HCT116 (cell line): ENCODE results near the gene BSCL2. TPM values are rescaled to one million over a fixed set of nuclear protein-coding genes. Genes with fewer than 3 reads are reported as not detected.
A peak's percentile ranks its signal among the peaks of the same experiment; 100 is the strongest.

Experiments
- ATAC-seq: fragments of 200-7000 bp; cut with Tn5 transposase; 2 replicates; pipeline ENCODE4 v1.9.1; 2020; ENCODE audit warnings: mild to moderate bottlenecking, moderate library complexity
- BruUV-seq: library from RNA; stranded (reverse); fragments of 400-500 nt; replicated peaks from 2 replicates; lab custom pipeline; 2021; lab: Mats Ljungman, UMichigan
- CTCF ChIA-PET: fragments of 300-600 bp; sonication (Branson Sonifier 250); formaldehyde crosslinking; loops from one replicate; lab custom pipeline; 2021; ENCODE audit warnings: antibody characterized with exemption; lab: Charles Lee
- POLR2A ChIA-PET: fragments of 300-600, 350-600 bp; sonication (Branson Sonifier 250); formaldehyde crosslinking; loops from one replicate; lab custom pipeline; 2021; ENCODE audit warnings: antibody characterized with exemption; lab: Charles Lee
- RAD21 ChIA-PET, 2 experiments: fragments of 300-600 bp; sonication (Branson Sonifier 250); formaldehyde crosslinking; loops; one replicate each; lab custom pipeline; 2023; ENCODE audit warnings: low total read pairs in 2 of 2; ENCODE audit not compliant: uncharacterized antibody in 2 of 2, unreplicated experiment in 2 of 2, low non-redundant PET in 1 of 2; lab: Charles Lee
- DNase-seq: peaks from one replicate; pipeline ENCODE4 v3.0.0-alpha.2; 2010; ENCODE audit warnings: low read depth, low spot score
- H2AFZ ChIP-seq: fragments of 200-600 bp; shearing (Covaris generic), sonication (generic); 2 replicates; pipeline ENCODE4 v1.6.1; 2017; ENCODE audit warnings: low read depth, mixed run types, mixed read lengths, antibody characterized with exemption, low read length; ENCODE audit not compliant: poor library complexity, severe bottlenecking
- H3K27ac ChIP-seq: 2 replicates; pipeline ENCODE4 v1.5.1; 2012; ENCODE audit warnings: low read depth, low read length
- H3K27me3 ChIP-seq: fragments of 200-600 bp; sonication (generic); 2 replicates; pipeline ENCODE4 v1.6.1; 2016; ENCODE audit warnings: mixed run types, low read length, mixed read lengths; ENCODE audit not compliant: insufficient read depth
- H3K36me3 ChIP-seq, 2 experiments: fragments of 200-500 bp in 1 of 2; fragments of 200-600 bp in 1 of 2; sonication (Bioruptor generic) in 1 of 2; sonication (generic) in 1 of 2; 2 replicates each; pipeline versions ENCODE4 v1.5.1 to v1.6.1; 2014 to 2016; ENCODE audit warnings: low read length in 2 of 2, inconsistent platforms in 1 of 2, mixed read lengths in 1 of 2, mixed run types in 1 of 2; ENCODE audit not compliant: insufficient read depth in 2 of 2, control insufficient read depth in 1 of 2
- H3K4me1 ChIP-seq, 2 experiments: fragments of 200-600 bp in 1 of 2; sonication (generic) in 1 of 2; 2 replicates each; pipeline versions ENCODE4 v1.5.1 to v1.6.1; 2012 to 2017; ENCODE audit warnings: low read length in 2 of 2, inconsistent platforms in 1 of 2, mild to moderate bottlenecking in 1 of 2, mixed read lengths in 1 of 2, mixed run types in 1 of 2, moderate library complexity in 1 of 2; ENCODE audit not compliant: insufficient read depth in 2 of 2, control insufficient read depth in 1 of 2
- H3K4me2 ChIP-seq: fragments of 200-600 bp; sonication (generic); 2 replicates; pipeline ENCODE4 v1.6.1; 2017; ENCODE audit warnings: mixed run types, low read length, mixed read lengths
- H3K4me3 ChIP-seq, 2 experiments: fragments of 200-600 bp in 1 of 2; sonication (generic) in 1 of 2; replicated peaks in 1 of 2; 2 replicates each; pipeline ENCODE4 v1.5.1; 2011 to 2016; ENCODE audit warnings: low read length in 2 of 2, control low read depth in 1 of 2, low read depth in 1 of 2, mild to moderate bottlenecking in 1 of 2, mixed read lengths in 1 of 2, mixed run types in 1 of 2
- H3K79me2 ChIP-seq: fragments of 200-600 bp; sonication (generic); 2 replicates; pipeline ENCODE4 v1.6.1; 2017; ENCODE audit warnings: mild to moderate bottlenecking, mixed run types, low read length, moderate library complexity, mixed read lengths; ENCODE audit not compliant: insufficient read depth
- H3K9ac ChIP-seq: fragments of 200-600 bp; sonication (generic); 2 replicates; pipeline ENCODE4 v1.6.1; 2016; ENCODE audit warnings: low read length, mixed read lengths
- H3K9me2 ChIP-seq: fragments of 200-600 bp; sonication (generic), shearing (Covaris generic); 2 replicates; pipeline ENCODE4 v1.6.1; 2017; ENCODE audit warnings: mixed run types, mild to moderate bottlenecking, moderate library complexity; ENCODE audit not compliant: insufficient read depth
- H3K9me3 ChIP-seq, 2 experiments: fragments of 200-500 bp in 1 of 2; fragments of 200-600 bp in 1 of 2; sonication (Bioruptor generic) in 1 of 2; sonication (generic) in 1 of 2; 2 replicates each; pipeline ENCODE4 v1.6.1; 2014 to 2017; ENCODE audit warnings: low read length in 2 of 2, mixed read lengths in 2 of 2, inconsistent platforms in 1 of 2, low read depth in 1 of 2, mild to moderate bottlenecking in 1 of 2, mixed run types in 1 of 2, moderate library complexity in 1 of 2; ENCODE audit not compliant: control insufficient read depth in 1 of 2, insufficient read depth in 1 of 2
- H4K20me1 ChIP-seq: fragments of 200-600 bp; sonication (generic), shearing (Covaris generic); 2 replicates; pipeline ENCODE4 v1.6.1; 2017; ENCODE audit warnings: mixed run types, mild to moderate bottlenecking, moderate library complexity; ENCODE audit not compliant: insufficient read depth
- CEBPB ChIP-seq: IDR thresholded peaks from 2 replicates; pipeline ENCODE4 v1.6.1; 2012; ENCODE audit warnings: low read depth
- FOSL1 ChIP-seq: IDR thresholded peaks from 2 replicates; pipeline ENCODE4 v1.6.1; 2012; ENCODE audit warnings: low read depth
- POLR2AphosphoS5 ChIP-seq: IDR thresholded peaks from 2 replicates; pipeline ENCODE4 v1.6.1; 2011; ENCODE audit warnings: mild to moderate bottlenecking, low read depth, low read length, moderate library complexity
- RAD21 ChIP-seq: IDR thresholded peaks from 2 replicates; pipeline ENCODE4 v1.6.1; 2012; ENCODE audit warnings: low read depth, mild to moderate bottlenecking
- SIN3A ChIP-seq: IDR thresholded peaks from 2 replicates; pipeline ENCODE4 v1.6.1; 2012; ENCODE audit warnings: low read depth
- SP1 ChIP-seq: IDR thresholded peaks from 2 replicates; pipeline ENCODE4 v1.6.1; 2012; ENCODE audit warnings: low read depth
- YY1 ChIP-seq: IDR thresholded peaks from 2 replicates; pipeline ENCODE4 v1.6.1; 2011; ENCODE audit warnings: low read length, low read depth, moderate library complexity, mild to moderate bottlenecking; ENCODE audit not compliant: insufficient replicate concordance; ENCODE audit errors: extremely low read depth
- ZFX ChIP-seq: fragments of 450-650 bp; IDR thresholded peaks from 2 replicates; pipeline ENCODE4 v1.6.1; 2017
- intact Hi-C: fragments of 100-400 bp; cut with micrococcal nuclease; formaldehyde crosslinking; loops from 2 replicates; pipeline ENCODE4 v1.10.0; 2022
- total RNA-seq: library from RNA; stranded (reverse); gene quantifications from one replicate; pipeline ENCODE4 v1.2.1, GENCODE V29; 2021; ENCODE audit not compliant: unreplicated experiment
- TF ChIP-seq, protein P1 (sequence below): IDR thresholded peaks from 2 replicates; pipeline ENCODE4 v1.6.1; 2012
- TF ChIP-seq, protein P2 (sequence below): IDR thresholded peaks from 2 replicates; pipeline ENCODE4 v1.6.1; 2012

The BSCL2 gene
- total RNA-seq, 1 experiment from 2014 or later, result 62.0 TPM

DNA sequence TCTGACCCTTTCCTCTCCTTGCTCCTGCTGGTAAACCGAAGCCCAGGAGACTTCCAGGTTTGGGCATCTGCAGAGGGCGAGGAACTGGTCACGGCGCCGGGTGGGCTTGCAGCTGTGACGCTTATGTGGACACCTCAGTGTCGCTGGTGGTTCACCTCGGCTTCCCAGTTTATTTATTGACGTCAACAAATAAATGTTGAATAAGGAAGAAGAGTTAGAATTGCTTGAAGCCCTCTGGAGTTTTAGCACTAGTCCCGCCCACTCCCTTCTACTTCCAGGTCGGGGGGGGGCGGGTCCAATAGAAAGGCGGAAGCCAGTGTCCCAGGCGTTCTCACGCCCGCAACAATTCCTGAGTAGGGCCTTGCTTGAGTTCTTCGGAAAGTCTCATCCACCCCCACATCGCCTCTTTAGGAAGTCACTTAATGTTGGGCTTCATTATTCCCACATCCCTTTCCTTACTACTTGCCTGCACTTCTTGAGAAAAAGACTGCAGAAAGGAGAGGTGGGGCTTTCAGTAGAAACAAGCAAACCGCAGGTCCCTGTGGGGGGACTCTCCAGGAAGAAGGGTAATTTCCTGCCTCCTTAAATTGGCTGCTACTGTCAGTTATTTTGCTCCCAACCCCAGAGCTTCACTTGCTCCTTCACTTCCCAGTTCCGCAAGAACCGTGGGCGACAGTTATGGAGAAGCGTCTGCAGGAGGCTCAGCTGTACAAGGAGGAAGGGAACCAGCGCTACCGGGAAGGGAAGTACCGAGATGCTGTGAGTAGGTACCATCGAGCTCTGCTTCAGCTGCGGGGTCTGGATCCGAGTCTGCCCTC lies 21.2 kb upstream of the BSCL2 start, which contains the start of gene TTC9C (continued):
- TF ChIP-seq, protein P1, sequence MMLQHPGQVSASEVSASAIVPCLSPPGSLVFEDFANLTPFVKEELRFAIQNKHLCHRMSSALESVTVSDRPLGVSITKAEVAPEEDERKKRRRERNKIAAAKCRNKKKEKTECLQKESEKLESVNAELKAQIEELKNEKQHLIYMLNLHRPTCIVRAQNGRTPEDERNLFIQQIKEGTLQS, result no peak
- TF ChIP-seq ZFX (peak; percentile 50; the same call in 1 of the 2 replicates), SIN3A (peak; percentile 95), RAD21 (no peak)
- TF ChIP-seq, protein P2, sequence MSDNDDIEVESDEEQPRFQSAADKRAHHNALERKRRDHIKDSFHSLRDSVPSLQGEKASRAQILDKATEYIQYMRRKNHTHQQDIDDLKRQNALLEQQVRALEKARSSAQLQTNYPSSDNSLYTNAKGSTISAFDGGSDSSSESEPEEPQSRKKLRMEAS, result no peak
- TF ChIP-seq, all 23 proteins: peak for 7

DNA sequence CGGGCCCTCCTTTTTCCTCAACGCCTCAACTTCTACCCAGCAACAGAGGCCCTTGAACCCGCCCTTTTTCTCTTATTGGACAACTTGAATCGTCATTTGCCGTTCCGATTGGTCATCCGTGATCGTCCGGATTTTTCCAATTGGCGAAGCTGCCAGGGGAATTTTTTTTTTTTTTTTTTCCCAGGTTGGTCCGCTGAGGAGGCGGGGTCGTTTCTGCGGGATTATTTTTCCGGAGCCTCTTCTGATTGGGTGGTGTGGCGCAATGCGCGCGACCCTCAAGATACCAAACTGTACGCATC lies 20.6 kb upstream of the BSCL2 start:
- ChIA-PET RAD21 (no interaction called here), CTCF (interaction anchor here (0.9 to 2.5 kb wide), 10 partner anchors 22 to 333 kb away, joined by 3 to 10 read pairs (median 4); partner anchors contain the start of genes TAF6L, TMEM179B, TUT1 and ZBTB3), POLR2A (interaction anchor here (0.8 to 4.3 kb wide), 21 partner anchors 18 to 154 kb away, joined by 3 to 59 read pairs (median 4); partner anchors contain the start of genes C11orf98, CSKMT, EEF1G and LBHD1)
- peaks cover 14 to 25% of the 10 kb centered on the region in 2 experiments for H3K4me1 ChIP-seq
- no peaks in the 10 kb centered on the region for H3K27me3 ChIP-seq
- no peaks in the 10 kb centered on the region for H3K9me2 ChIP-seq
- H4K20me1 ChIP-seq, result peaks cover 8% of the 10 kb centered on the region; the same call in 1 of the 2 replicates
- peak overlapping the region; percentile 93 for H3K9ac ChIP-seq
- peaks cover 18 to 26% of the 10 kb centered on the region in 2 experiments for H3K36me3 ChIP-seq
- no peaks in the 10 kb centered on the region for H3K9me3 ChIP-seq
- peaks cover 73% of the 10 kb centered on the region for H3K79me2 ChIP-seq
- TF ChIP-seq FOSL1 (no peak), CEBPB (no peak; the same call in 1 of the 2 replicates), POLR2AphosphoS5 (no peak), YY1 (peak; percentile 1), SP1 (peak; percentile 81)
- peak overlapping the region; percentile 100 for H3K4me2 ChIP-seq
- intact Hi-C loops, result loop anchor here (2.0 to 5.0 kb wide), 2 partner anchors 34 to 113 kb away; partner anchors contain the start of gene POLR2G
- peak overlapping the region; percentile 98 to 100 for H3K4me3 ChIP-seq
- peak overlapping the region; percentile 96 for H3K27ac ChIP-seq
- peak overlapping the region; percentile 95 for H2AFZ ChIP-seq
- ATAC-seq (peak; percentile 68), DNase-seq (peak; percentile 98)
- BruUV-seq, result no TSS peak
